ENCODE measurements around the gene ZBED3. TPM values are rescaled to one million over a fixed set of nuclear protein-coding genes. Genes with fewer than 3 reads are reported as not detected.
A peak's percentile ranks its signal among the peaks of the same experiment; 100 is the strongest.

Gene ZBED3
- total RNA-seq, 1 experiment from 2014 or later: 0.20 TPM

DNA sequence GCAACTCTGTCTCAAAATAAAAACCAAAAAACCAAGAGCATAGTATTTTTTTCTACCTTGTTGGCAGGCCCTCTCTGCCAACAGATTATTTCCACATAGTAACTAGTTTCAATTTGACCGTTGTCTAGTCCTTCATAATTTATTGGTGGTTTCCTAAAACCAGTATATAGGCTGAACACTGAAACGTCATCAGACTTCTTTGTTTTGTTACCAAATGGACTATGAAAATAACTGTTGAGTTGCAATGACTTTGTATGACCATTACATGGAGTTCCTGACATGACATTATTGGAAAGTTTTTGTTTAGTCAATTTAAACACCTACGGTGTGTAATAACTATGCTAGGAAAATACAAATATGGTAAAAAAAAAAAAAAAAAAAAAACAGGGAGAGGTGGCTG, 55.2 kb downstream of the ZBED3 start:
- Histone ChIP-seq H3K9me3 (peaks cover 16% of the 10 kb centered on the region), H3K4me3 (no peak overlapping the region)

DNA sequence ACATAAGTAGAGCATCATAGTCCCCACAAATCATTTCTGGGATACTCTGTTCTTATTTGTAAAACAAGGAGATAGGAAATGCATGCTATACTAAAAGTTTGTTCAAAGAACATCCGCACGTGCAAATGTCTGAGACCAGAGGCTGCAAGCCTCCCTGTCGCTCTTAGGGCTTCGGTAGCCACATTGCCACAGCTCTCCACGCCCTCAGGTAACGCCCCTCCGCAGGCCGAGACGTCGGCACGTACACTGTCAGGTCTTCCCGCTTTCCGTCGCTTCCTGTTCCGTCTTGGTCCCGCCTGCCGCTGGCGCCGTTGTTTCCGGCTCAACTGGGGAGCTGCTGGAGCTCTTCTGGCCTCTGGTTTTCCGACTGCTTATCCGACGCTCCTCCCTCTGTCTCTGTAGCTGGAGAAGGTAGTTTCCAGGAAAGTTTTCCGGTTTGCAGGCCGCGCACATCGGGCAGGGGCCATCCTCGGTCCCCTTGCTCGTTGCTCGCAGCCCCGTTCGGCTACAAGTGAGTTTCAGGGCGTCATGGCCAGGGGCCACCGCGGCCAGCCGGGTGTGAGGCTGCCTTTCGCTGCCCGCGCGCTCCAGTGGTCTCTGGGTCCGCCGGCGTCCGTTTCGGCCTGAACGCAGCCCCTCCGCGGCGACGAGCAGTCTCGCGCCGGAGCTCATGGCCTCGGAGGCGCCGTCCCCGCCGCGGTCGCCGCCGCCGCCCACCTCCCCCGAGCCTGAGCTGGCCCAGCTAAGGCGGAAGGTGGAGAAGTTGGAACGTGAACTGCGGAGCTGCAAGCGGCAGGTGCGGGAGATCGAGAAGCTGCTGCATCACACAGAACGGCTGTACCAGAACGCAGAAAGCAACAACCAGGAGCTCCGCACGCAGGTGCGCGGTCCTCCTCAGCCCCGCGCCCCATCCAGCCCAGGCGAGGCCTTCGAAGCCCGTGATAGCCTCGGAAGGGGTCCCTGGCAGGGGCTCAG, 56.7 kb downstream of the ZBED3 start, which contains the start of gene AGGF1:
Gene AGGF1 (plus strand): TSS at position 308 of the 975 bp plus-strand sequence. CDS start 363 bp downstream, at position 671.
- H3K27me3 ChIP-seq: no peaks in the 10 kb centered on the region
- H3K36me3 ChIP-seq: peaks cover 3% of the 10 kb centered on the region
- H3K4me3 ChIP-seq: peak within 1 kb of the TSS; percentile 92
- peaks cover 16% of the 10 kb centered on the region for H3K9me3 ChIP-seq
- DNase-seq: peak; percentile 95

More for the DNA sequence above, 55.2 kb downstream of the ZBED3 start:
- no peaks in the 10 kb centered on the region for H3K27me3 ChIP-seq
- DNase-seq: no peak
- peaks cover 16% of the 10 kb centered on the region for H3K36me3 ChIP-seq

DNA sequence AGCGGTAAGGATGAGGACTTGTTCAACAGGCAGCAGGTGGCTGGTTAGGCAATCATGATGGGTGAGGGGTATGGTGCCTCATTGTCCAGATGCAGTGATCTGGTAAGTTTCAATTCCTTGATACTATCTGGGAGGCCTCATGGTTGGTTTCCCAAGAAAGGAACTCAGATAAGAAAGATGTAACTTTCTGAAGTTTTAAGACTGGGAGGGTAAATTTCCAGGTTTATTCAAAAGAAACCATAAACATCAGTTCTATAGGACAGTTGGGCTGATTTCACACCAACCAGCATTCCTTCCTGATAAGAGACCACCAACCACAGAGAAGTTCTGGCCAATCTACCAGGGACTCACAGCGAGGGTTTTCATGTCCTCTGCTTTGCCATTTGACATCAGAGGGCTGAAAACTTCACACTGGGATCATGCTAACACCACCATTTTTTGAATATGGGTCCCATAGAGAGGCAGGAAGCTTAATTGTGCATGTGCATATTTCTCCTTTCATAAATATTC, 57.7 kb downstream of the ZBED3 start:
- Histone ChIP-seq H3K4me3 (peak overlapping the region; percentile 92), H3K9me3 (peaks cover 16% of the 10 kb centered on the region), H3K36me3 (no peaks in the 10 kb centered on the region), H3K27me3 (no peaks in the 10 kb centered on the region)
- DNase-seq: no peak

DNA sequence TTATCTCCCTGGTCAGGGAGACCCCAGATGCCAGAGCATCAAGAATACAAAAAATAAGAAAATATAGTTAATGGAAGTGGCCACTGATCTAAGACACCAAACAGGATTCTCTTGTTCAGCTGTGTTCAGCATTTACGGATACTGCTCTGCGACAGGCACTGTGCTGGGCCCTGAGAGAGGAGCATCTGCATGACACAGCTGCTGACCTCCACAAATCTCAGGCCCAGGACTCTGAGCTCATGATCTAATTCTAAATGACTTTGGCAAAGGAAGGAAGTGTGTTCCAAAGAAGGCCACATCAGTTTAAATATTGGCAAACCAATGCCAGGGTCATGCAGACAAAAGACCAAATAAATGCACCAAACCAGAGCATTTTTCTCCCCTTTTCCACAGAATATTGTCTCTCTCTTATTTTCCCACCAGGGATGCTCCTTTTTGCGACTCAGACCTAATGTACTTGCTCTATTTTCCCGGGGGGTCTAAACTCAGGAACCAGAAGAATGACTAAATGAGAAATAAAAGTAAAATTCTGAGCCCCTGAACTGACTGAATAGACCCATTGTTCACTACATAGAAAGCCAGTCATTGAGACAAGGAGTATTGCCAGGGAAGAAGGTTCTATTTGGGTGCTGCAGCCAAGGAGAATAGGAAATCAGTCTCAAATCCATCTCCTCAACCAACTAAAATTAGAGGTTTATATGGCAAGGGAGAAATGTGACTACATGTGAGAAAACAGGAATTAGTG, 58.3 kb downstream of the ZBED3 start:
- Histone ChIP-seq H3K27me3 (no peaks in the 10 kb centered on the region), H3K36me3 (no peaks in the 10 kb centered on the region), H3K4me3 (no peak overlapping the region), H3K9me3 (peaks cover 16% of the 10 kb centered on the region)
- DNase-seq: no peak

DNA sequence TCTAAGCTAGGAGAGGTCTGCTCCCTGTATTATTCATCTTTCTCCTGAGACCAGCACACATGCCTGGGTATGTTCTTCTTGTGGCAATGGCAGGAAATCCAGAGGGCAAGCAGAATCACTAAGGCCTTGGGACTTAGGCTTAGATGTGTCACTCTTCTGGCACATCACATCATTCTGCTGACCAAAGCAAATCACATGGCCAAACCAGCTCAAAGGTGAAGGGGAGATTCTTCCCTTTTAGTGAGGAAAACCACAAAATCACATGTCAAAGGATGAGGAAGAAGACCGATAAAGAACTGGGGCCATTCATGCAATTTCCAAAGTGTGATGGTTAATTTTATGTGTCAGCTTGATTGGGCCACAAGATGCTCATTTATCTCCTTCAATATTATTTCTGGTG, 62.6 kb downstream of the ZBED3 start:
- Histone ChIP-seq H3K9me3 (peaks cover 12% of the 10 kb centered on the region), H3K4me3 (no peak overlapping the region), H3K27me3 (no peaks in the 10 kb centered on the region), H3K36me3 (no peaks in the 10 kb centered on the region)
- no peak for DNase-seq

DNA sequence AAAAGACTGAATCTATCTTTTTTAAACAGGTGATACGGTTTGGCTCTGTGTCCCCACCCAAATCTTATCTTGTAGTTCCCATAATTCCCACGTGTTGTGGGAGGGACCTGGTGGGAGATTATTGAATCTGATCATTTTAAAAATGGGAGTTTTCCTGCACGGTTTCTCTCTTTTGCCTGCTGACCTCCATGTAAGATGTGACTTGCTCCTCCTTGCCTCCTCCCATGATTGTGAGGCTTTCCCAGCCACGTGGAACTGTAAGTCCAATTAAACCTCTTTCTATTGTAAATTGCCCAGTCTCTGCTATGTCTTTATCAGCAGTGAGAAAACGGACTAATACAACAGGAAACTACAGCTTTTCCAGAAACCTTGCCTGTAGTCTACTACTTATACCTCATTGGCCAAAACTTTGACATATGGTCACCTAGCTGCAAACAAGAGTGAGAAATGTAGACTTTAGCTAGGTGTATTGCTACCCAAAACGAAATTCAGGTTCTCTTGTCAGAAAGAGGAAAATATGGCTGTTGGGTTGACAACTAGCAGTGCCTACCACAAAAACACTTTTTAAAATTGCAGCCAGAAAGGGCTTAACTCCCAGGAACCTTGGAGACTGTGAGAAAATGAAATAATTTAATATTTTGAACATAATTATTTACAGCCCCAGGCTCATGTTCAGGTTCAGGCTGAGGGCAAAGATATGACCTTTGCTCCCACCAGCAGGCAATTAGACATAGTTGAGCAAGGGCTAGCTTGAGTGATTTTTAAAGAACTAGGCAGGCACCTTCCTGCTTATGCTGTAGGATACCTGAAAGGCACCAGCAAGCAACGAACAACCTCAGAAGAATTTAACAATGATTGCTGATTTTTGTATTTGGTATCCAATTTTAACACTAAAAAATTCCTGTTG, 64.3 kb downstream of the ZBED3 start:
- DNase-seq: no peak
- Histone ChIP-seq H3K27me3 (no peaks in the 10 kb centered on the region), H3K9me3 (no peaks in the 10 kb centered on the region; the same call in 1 of the 2 replicates), H3K36me3 (no peaks in the 10 kb centered on the region), H3K4me3 (no peak overlapping the region)

Other genes starting within 250 kb of the ZBED3 start
- not detected in 2 replicates for gene S100Z, start 237.3 kb downstream of the ZBED3 start, total RNA-seq (2014; rRNA removed; shearing (Covaris generic); ENCODE audit: low replicate concordance)
- not detected in 2 replicates for gene CRHBP, start 134.2 kb downstream of the ZBED3 start, total RNA-seq (2014; rRNA removed; shearing (Covaris generic); ENCODE audit: low replicate concordance)
- 16.0 and 19.5 TPM in 2 replicates for gene AGGF1, start 56.9 kb downstream of the ZBED3 start, total RNA-seq (2014; rRNA removed; shearing (Covaris generic); ENCODE audit: low replicate concordance)
- gene PDE8B, start 123.4 kb upstream of the ZBED3 start, total RNA-seq (2014; rRNA removed; shearing (Covaris generic); ENCODE audit: low replicate concordance): 0.26 and 0.62 TPM in 2 replicates